Right atrium auricular region (tissue), 2 donors: ENCODE data around the gene CCSER2. TPM values are rescaled to one million over a fixed set of nuclear protein-coding genes. Genes with fewer than 3 reads are reported as not detected.

Source experiments
- DNase-seq: peaks from one replicate; pipeline ENCODE4 v3.0.0-alpha.2; 2019; ENCODE audit warnings: low spot score
- H3K27ac ChIP-seq, 2 donors: fragments of 200-600 bp; sonication (generic); 1 replicate in 1 of 2; 2 replicates in 1 of 2; pipeline ENCODE4 v1.5.1; 2016 to 2019
- H3K27me3 ChIP-seq, 2 donors: fragments of 200-600 bp; sonication (generic); one replicate each; pipeline versions ENCODE4 v1.5.1 to v1.6.0; 2017 to 2019
- H3K36me3 ChIP-seq: fragments of 200-600 bp; sonication (generic); one replicate; pipeline ENCODE4 v1.5.1; 2016
- H3K4me1 ChIP-seq, 2 donors: fragments of 200-600 bp; sonication (generic); one replicate each; pipeline versions ENCODE4 v1.5.1 to v1.6.0; 2017 to 2019
- H3K4me3 ChIP-seq, 2 donors: fragments of 200-600 bp; sonication (generic); 1 replicate in 1 of 2; 2 replicates in 1 of 2; pipeline ENCODE4 v1.5.1; 2017 to 2019; ENCODE audit warnings: mild to moderate bottlenecking in 1 of 2, moderate library complexity in 1 of 2
- H3K9me3 ChIP-seq, 2 donors: fragments of 200-600 bp; sonication (generic); one replicate each; pipeline ENCODE4 v1.5.1; 2019
- total RNA-seq, 2 donors: library from RNA; depleted of rRNA; stranded (reverse); fragments of >200 nt; gene quantifications; one replicate each; pipeline ENCODE4 v1.1.0, GENCODE V29; 2016
- TF ChIP-seq, protein P1 (sequence below), 2 donors: fragments of 200-600 bp; sonication (generic); IDR thresholded peaks; one replicate each; pipeline ENCODE4 v1.5.1; 2019; ENCODE audit warnings: antibody characterized with exemption in 2 of 2

Gene CCSER2
- total RNA-seq, 2 donors from 2014 or later, result 77.1 to 91.6 TPM

DNA sequence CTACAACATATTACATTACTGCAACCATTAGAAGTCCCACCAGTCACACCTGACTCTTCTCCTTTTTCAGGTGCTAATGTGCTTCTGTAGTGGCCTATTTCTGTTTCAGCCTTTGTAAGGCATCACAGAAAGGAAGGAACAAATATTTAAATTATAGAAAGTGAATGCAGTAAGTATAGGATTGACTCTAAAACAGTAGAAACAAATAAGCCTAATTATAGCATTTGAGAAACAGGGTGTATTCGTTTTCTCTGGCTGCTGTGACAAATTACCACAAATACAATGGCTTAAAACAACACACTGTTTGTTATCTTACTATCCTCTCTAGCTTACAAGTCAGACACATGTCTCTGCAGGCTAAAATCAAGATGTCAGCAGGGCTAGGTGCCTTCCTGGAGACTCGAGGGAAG lies 69.4 kb downstream of the CCSER2 start:
- H3K9me3 ChIP-seq, result no peaks in the 10 kb centered on the region
- H3K27me3 ChIP-seq, result no peaks in the 10 kb centered on the region
- no peaks in the 10 kb centered on the region for H3K36me3 ChIP-seq
- H3K4me1 ChIP-seq, result peaks cover 0 to 11% of the 10 kb centered on the region in 2 donors
- TF ChIP-seq, protein P1, sequence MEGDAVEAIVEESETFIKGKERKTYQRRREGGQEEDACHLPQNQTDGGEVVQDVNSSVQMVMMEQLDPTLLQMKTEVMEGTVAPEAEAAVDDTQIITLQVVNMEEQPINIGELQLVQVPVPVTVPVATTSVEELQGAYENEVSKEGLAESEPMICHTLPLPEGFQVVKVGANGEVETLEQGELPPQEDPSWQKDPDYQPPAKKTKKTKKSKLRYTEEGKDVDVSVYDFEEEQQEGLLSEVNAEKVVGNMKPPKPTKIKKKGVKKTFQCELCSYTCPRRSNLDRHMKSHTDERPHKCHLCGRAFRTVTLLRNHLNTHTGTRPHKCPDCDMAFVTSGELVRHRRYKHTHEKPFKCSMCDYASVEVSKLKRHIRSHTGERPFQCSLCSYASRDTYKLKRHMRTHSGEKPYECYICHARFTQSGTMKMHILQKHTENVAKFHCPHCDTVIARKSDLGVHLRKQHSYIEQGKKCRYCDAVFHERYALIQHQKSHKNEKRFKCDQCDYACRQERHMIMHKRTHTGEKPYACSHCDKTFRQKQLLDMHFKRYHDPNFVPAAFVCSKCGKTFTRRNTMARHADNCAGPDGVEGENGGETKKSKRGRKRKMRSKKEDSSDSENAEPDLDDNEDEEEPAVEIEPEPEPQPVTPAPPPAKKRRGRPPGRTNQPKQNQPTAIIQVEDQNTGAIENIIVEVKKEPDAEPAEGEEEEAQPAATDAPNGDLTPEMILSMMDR (IDR thresholded peaks at IDR 0.05), result no peak
- DNase-seq, result no peak
- no peak overlapping the region for H3K27ac ChIP-seq
- H3K4me3 ChIP-seq, result no peak overlapping the region

DNA sequence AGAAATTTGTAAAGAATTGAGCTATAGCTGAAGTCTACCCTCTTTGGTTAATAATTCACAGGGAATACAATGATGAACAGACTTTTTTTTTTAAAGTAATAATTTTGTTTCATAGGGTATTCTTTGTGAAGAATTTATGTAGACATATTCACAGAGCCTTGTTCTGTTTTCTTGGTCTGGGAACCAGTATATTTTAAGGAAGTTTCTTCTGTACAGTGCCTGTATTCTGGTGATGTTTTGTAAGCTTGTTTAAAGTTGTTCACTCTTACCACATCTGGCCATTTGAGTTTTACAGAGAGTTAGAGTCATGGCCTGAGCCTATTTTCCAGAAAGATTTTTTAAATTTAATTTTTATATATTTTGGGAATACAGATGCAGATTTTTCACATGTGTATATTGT lies 70.3 kb downstream of the CCSER2 start:
- no peak overlapping the region for H3K27ac ChIP-seq
- H3K27me3 ChIP-seq, result no peaks in the 10 kb centered on the region
- TF ChIP-seq, protein P1 (IDR thresholded peaks at IDR 0.05), result no peak
- peaks cover 0 to 11% of the 10 kb centered on the region in 2 donors for H3K4me1 ChIP-seq
- H3K9me3 ChIP-seq, result no peaks in the 10 kb centered on the region
- no peaks in the 10 kb centered on the region for H3K36me3 ChIP-seq
- DNase-seq, result no peak
- H3K4me3 ChIP-seq, result no peak overlapping the region

DNA sequence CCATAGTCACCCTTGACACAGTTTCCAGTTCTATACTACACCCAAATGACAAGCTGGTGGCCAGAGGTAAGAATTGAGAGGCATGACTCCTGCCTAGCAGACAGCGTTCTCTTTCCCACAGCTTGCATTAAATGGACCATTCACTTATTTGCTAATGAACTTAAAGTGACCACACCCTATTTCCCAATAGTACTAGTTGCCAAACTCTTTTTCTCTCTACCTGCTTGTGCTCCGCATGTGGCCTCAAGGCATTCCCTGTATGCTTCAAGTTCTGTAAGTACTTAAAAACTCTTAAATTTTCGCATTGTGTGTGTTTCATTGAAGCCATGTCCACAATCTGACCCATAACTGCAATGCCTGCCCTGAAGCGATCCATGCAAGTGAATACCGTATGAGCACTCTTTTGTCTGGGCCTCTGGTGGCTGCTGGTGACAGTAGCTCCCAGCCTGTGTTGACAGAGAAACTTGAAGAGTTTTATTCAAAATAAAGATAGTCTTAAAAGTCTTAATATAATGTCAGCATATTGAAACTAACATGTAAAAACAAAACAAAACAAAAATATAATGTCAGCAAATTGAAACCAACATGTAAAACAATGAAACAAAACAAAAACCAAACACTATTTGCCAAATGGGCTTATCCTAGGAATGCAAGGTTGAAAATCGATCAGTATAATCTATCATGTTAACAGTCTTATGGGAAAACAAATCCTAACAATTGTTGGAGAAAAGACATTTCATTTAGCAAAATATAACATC lies 73.6 kb downstream of the CCSER2 start:
- Histone ChIP-seq H3K4me3 (no peak overlapping the region), H3K36me3 (no peaks in the 10 kb centered on the region), H3K27ac (no peak overlapping the region), H3K9me3 (no peaks in the 10 kb centered on the region), H3K4me1 (peaks cover 0 to 11% of the 10 kb centered on the region in 2 donors), H3K27me3 (no peaks in the 10 kb centered on the region)
- TF ChIP-seq, protein P1 (IDR thresholded peaks at IDR 0.05), result no peak
- no peak for DNase-seq

DNA sequence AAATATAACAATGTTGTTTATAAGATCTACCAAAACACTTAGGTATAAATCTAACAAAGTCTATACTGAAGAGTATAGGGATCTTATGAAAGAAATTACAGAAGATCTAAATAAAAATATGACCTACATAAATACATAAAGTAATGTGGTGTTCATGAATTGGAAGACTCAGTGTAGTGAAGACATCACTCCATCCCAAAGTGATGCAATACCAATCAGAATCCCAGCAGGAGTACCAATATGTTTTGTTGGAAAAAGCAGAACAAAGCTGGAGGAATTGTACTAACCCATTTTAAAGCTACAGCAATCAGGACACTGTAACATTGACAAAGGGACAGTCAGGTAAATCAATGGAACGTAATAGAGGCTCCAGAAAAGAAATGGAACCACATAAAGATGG lies 76.4 kb downstream of the CCSER2 start:
- TF ChIP-seq, protein P1 (IDR thresholded peaks at IDR 0.05), result no peak
- Histone ChIP-seq H3K4me1 (peaks cover 0 to 4% of the 10 kb centered on the region in 2 donors), H3K27ac (no peak overlapping the region), H3K27me3 (no peaks in the 10 kb centered on the region), H3K9me3 (no peaks in the 10 kb centered on the region), H3K36me3 (no peaks in the 10 kb centered on the region), H3K4me3 (no peak overlapping the region)
- no peak for DNase-seq

DNA sequence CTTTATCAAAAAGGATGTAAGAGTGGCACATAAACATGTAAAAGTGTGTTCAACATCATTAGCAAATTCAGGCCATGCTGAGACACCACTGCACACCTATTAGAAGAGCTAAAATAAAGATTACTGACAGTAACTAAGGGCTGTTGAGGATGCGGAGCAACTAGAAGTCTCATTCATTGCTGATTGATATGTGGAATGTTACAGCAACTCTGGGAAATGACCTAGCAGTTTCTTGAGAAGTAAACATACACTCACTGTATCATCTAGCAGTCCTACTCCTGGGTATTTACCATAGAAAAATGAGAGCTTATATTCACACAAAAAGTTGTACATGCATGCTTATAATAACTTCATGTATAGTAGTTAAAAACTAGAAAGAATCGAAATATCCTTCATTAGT lies 77.3 kb downstream of the CCSER2 start:
- Histone ChIP-seq H3K4me1 (peaks cover 0 to 4% of the 10 kb centered on the region in 2 donors), H3K36me3 (no peaks in the 10 kb centered on the region), H3K27ac (no peak overlapping the region), H3K27me3 (no peaks in the 10 kb centered on the region), H3K4me3 (no peak overlapping the region), H3K9me3 (no peaks in the 10 kb centered on the region)
- TF ChIP-seq, protein P1 (IDR thresholded peaks at IDR 0.05), result no peak
- DNase-seq, result no peak

DNA sequence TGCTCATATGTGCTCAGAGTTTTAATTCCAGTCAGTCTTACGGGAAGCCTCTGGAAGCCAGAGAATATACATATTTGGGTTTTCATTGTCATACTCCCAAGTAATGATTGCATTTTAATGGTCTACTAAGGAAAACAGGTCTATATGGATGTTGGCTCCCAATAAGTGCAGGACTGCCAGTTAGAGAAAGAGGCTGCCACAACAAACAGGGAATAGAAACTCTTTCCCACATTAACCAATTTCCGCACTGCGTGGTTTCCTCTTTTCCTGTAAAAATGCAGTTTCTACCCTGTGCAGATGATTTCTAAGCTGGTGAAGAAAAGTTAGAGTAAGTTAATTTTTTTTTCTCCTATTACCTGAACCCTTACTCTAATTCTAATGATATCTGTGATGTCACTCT lies 78.2 kb downstream of the CCSER2 start:
- DNase-seq, result no peak
- H3K4me3 ChIP-seq, result no peak overlapping the region
- H3K36me3 ChIP-seq, result no peaks in the 10 kb centered on the region
- TF ChIP-seq, protein P1 (IDR thresholded peaks at IDR 0.05), result no peak
- H3K27me3 ChIP-seq, result no peaks in the 10 kb centered on the region
- no peak overlapping the region for H3K27ac ChIP-seq
- H3K9me3 ChIP-seq, result no peaks in the 10 kb centered on the region
- peaks cover 0 to 4% of the 10 kb centered on the region in 2 donors for H3K4me1 ChIP-seq
